Panc1 (cell line): Measurements from ENCODE around the gene SUPT3H. TPM values are rescaled to one million over a fixed set of nuclear protein-coding genes. Genes with fewer than 3 reads are reported as not detected.

ENCODE experiments used
- ATAC-seq: fragments of 200-7000 bp; cut with Tn5 transposase; 2 replicates; pipeline ENCODE4 v1.9.1; 2020; ENCODE audit warnings: mild to moderate bottlenecking, moderate library complexity
- BruUV-seq: library from RNA; stranded (reverse); fragments of 400-500 nt; replicated peaks from 2 replicates; lab custom pipeline; 2021; lab: Mats Ljungman, UMichigan
- CTCF ChIA-PET: fragments of 300-600 bp; sonication (Branson Sonifier 250); formaldehyde crosslinking; loops from one replicate; lab custom pipeline; 2022; ENCODE audit warnings: antibody characterized with exemption; lab: Charles Lee
- POLR2A ChIA-PET: fragments of 300-600 bp; sonication (Branson Sonifier 250); formaldehyde crosslinking; loops from one replicate; lab custom pipeline; 2022; ENCODE audit warnings: antibody characterized with exemption; lab: Charles Lee
- DNase-seq: peaks from one replicate; pipeline ENCODE4 v3.0.0-alpha.2; 2010; ENCODE audit warnings: low read depth, low spot score
- H3K27ac ChIP-seq: 2 replicates; pipeline ENCODE4 v1.5.1; 2011; ENCODE audit warnings: mild to moderate bottlenecking, low read length, inconsistent platforms
- H3K27me3 ChIP-seq: fragments of 200-500 bp; sonication (Bioruptor generic); 2 replicates; pipeline ENCODE4 v1.6.0; 2014; ENCODE audit warnings: low read length, inconsistent platforms; ENCODE audit not compliant: control insufficient read depth, insufficient read depth
- H3K36me3 ChIP-seq: fragments of 200-500 bp; sonication (Bioruptor generic); 2 replicates; pipeline ENCODE4 v1.5.1; 2014; ENCODE audit warnings: inconsistent platforms, mild to moderate bottlenecking, low read length, moderate library complexity; ENCODE audit not compliant: control insufficient read depth, insufficient read depth
- H3K4me1 ChIP-seq: 2 replicates; pipeline ENCODE4 v1.5.1; 2011; ENCODE audit warnings: inconsistent platforms, mild to moderate bottlenecking, low read length, moderate library complexity; ENCODE audit not compliant: control insufficient read depth, insufficient read depth
- H3K4me3 ChIP-seq, 2 experiments: 2 replicates each; pipeline ENCODE4 v1.5.1; 2011 to 2012; ENCODE audit warnings: low read depth in 2 of 2, low read length in 2 of 2, mild to moderate bottlenecking in 2 of 2, inconsistent platforms in 1 of 2, moderate library complexity in 1 of 2
- H3K9me3 ChIP-seq: fragments of 200-500 bp; sonication (Bioruptor generic); 2 replicates; pipeline ENCODE4 v1.5.1; 2014; ENCODE audit warnings: low read depth, mild to moderate bottlenecking, inconsistent platforms, low read length, moderate library complexity; ENCODE audit not compliant: control insufficient read depth, insufficient read depth
- POLR2AphosphoS5 ChIP-seq: IDR thresholded peaks from 2 replicates; pipeline ENCODE4 v1.6.1; 2012; ENCODE audit warnings: mild to moderate bottlenecking, low read depth, low read length, moderate library complexity
- SIN3A ChIP-seq: IDR thresholded peaks from 2 replicates; pipeline ENCODE4 v1.6.1; 2012; ENCODE audit warnings: low read depth, mild to moderate bottlenecking, low read length, moderate library complexity, borderline replicate concordance; ENCODE audit not compliant: insufficient read depth
- TCF7L2 ChIP-seq: IDR thresholded peaks from 2 replicates; pipeline ENCODE4 v1.6.1; 2011; ENCODE audit warnings: mild to moderate bottlenecking, low read depth, low read length, inconsistent platforms
- in situ Hi-C: cut with HindIII; loops from 2 replicates; pipeline ENCODE4 v1.10.0; 2016; ENCODE audit warnings: low sequenced_read_pairs, low pct_unique_long_range_greater_than_20kb
- intact Hi-C: fragments of 100-400 bp; cut with micrococcal nuclease; formaldehyde crosslinking; loops from one replicate; pipeline ENCODE4 v1.10.0; 2022; ENCODE audit not compliant: unreplicated experiment
- total RNA-seq: library from RNA; stranded (reverse); gene quantifications from one replicate; pipeline ENCODE4 v1.2.1, GENCODE V29; 2021; ENCODE audit not compliant: unreplicated experiment
- TF ChIP-seq, protein P1 (sequence below), 2 experiments: IDR thresholded peaks; 2 replicates each; pipeline ENCODE4 v1.6.1; 2011 to 2012; ENCODE audit warnings: low read depth in 2 of 2, control low read depth in 1 of 2, low read length in 1 of 2, mild to moderate bottlenecking in 1 of 2, moderate library complexity in 1 of 2; ENCODE audit not compliant: insufficient read depth in 1 of 2
- TF ChIP-seq, protein P2 (sequence below): fragments of 450-650 bp; IDR thresholded peaks from 2 replicates; pipeline ENCODE4 v1.5.1; 2017; ENCODE audit warnings: mild to moderate bottlenecking

SUPT3H gene
- total RNA-seq, 1 experiment from 2014 or later: 11.0 TPM

DNA sequence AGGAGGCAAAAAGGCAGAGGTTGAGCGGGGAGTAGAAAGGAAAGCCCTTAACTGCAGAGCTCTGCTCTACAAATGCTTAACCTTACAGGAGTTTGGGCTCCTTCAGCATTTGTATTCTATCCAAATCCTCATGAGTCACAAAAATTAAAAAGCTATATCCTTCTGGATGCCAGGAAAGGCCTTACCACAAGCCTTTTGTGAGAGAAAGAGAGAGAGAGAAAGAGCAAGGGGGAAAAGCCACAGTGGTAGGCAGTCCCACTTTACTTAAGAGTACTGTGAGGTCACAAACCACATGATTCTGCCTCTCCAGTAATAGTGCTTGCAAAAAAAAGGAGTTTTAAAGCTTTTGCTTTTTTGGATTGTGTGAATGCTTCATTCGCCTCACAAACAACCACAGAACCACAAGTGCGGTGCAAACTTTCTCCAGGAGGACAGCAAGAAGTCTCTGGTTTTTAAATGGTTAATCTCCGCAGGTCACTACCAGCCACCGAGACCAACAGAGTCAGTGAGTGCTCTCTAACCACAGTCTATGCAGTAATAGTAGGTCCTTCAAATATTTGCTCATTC lies 49.7 kb downstream of the SUPT3H start, which contains the start of gene RUNX2:
Gene RUNX2 (plus strand): TSS at position 375 of the 567 bp plus-strand sequence. CDS start 397 bp downstream, outside the sequence.
- TF ChIP-seq, protein P1, sequence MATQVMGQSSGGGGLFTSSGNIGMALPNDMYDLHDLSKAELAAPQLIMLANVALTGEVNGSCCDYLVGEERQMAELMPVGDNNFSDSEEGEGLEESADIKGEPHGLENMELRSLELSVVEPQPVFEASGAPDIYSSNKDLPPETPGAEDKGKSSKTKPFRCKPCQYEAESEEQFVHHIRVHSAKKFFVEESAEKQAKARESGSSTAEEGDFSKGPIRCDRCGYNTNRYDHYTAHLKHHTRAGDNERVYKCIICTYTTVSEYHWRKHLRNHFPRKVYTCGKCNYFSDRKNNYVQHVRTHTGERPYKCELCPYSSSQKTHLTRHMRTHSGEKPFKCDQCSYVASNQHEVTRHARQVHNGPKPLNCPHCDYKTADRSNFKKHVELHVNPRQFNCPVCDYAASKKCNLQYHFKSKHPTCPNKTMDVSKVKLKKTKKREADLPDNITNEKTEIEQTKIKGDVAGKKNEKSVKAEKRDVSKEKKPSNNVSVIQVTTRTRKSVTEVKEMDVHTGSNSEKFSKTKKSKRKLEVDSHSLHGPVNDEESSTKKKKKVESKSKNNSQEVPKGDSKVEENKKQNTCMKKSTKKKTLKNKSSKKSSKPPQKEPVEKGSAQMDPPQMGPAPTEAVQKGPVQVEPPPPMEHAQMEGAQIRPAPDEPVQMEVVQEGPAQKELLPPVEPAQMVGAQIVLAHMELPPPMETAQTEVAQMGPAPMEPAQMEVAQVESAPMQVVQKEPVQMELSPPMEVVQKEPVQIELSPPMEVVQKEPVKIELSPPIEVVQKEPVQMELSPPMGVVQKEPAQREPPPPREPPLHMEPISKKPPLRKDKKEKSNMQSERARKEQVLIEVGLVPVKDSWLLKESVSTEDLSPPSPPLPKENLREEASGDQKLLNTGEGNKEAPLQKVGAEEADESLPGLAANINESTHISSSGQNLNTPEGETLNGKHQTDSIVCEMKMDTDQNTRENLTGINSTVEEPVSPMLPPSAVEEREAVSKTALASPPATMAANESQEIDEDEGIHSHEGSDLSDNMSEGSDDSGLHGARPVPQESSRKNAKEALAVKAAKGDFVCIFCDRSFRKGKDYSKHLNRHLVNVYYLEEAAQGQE (IDR thresholded peaks at IDR 0.05; ENCODE audit: insufficient read depth in 1 of 2, low read depth in 2 of 2, low read length in 1 of 2): no peak
- TF ChIP-seq SIN3A (no peak), POLR2AphosphoS5 (no peak), TCF7L2 (no peak)
- TF ChIP-seq, protein P2, sequence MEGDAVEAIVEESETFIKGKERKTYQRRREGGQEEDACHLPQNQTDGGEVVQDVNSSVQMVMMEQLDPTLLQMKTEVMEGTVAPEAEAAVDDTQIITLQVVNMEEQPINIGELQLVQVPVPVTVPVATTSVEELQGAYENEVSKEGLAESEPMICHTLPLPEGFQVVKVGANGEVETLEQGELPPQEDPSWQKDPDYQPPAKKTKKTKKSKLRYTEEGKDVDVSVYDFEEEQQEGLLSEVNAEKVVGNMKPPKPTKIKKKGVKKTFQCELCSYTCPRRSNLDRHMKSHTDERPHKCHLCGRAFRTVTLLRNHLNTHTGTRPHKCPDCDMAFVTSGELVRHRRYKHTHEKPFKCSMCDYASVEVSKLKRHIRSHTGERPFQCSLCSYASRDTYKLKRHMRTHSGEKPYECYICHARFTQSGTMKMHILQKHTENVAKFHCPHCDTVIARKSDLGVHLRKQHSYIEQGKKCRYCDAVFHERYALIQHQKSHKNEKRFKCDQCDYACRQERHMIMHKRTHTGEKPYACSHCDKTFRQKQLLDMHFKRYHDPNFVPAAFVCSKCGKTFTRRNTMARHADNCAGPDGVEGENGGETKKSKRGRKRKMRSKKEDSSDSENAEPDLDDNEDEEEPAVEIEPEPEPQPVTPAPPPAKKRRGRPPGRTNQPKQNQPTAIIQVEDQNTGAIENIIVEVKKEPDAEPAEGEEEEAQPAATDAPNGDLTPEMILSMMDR: no peak
- Histone ChIP-seq H3K4me1 (no peaks in the 10 kb centered on the region; the same call in none of the 2 replicates), H3K4me3 (no peak within 1 kb of the TSS), H3K27ac (no peak within 1 kb of the TSS), H3K27me3 (no peaks in the 10 kb centered on the region), H3K36me3 (no peaks in the 10 kb centered on the region), H3K9me3 (no peaks in the 10 kb centered on the region)
- no peak for DNase-seq
- CTCF ChIA-PET: no interaction called here
- no peak for ATAC-seq
- in situ Hi-C loops (no loop called here), intact Hi-C loops (no loop called here)
- no TSS peak for BruUV-seq
- POLR2A ChIA-PET: no interaction called here

DNA sequence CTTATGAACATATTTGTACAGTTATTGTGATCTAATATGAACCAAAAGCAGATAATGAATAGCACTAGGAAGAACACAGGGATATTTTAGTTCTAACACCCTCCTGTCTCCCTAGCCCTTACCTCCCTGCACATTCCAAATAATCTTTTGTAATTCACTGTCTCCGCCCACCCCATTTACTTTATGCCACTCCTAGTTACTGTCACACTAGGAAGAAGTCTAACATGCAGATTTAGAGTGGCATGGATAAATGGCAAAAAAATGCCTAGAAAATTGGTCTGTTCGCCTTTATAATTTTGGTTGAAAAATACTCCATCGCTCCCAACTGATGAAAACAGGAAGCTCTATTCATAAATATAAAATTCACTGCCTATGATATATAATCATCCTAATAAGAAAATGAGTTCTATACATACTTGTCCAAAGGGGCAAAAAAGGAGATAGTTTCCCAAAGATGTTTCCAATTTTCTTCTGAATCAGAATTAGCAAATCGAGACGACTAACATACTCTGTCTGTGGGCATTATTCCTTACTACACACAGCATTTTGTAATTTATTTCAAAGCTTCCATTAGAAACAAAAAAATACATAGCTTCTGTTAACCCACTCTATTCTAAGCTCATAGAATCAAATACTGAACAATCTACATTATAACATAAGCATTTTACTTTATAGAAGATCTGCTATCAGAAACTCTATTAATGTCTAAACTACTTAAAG lies 50.9 kb downstream of the SUPT3H start:
- Histone ChIP-seq H3K4me1 (no peaks in the 10 kb centered on the region; the same call in none of the 2 replicates), H3K9me3 (no peaks in the 10 kb centered on the region), H3K36me3 (no peaks in the 10 kb centered on the region), H3K27me3 (no peaks in the 10 kb centered on the region), H3K4me3 (no peak overlapping the region), H3K27ac (no peak overlapping the region)
- ChIA-PET CTCF (no interaction called here), POLR2A (no interaction called here)
- ATAC-seq (no peak), DNase-seq (no peak)
- BruUV-seq: no TSS peak
- intact Hi-C loops (no loop called here), in situ Hi-C loops (no loop called here)
- TF ChIP-seq, protein P2: no peak
- no peak for TF ChIP-seq SIN3A
